Hematopoietic multipotent progenitor cell treated with erythropoietin and hydrocortisone succinate and interleukin-3 and kit ligand, for 6 days (in vitro differentiated cells): ENCODE data around the gene MED12L.

Experiments
- DNase-seq: peaks from one replicate; pipeline ENCODE4 v3.0.0-alpha.2; 2015

Gene MED12L

DNA sequence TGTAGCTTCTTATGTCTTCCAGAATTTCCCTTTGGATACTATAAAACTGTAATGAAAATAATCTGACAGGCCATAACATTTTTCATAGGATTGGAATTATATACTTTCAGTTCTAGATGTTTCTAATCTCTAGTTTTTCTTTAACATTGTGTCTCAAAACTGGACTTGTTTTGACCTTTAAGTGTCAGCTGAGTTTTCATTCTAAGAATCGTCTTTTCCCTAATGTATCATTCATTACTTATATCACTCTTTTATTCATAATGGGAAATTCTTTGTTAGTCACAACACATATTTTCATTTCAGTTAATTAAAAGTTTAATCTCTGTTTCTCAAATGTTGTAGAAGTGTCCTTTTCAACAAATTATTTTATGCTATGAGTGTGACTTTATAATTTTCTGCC, 105.6 kb downstream of the MED12L start:
- no peak for DNase-seq

DNA sequence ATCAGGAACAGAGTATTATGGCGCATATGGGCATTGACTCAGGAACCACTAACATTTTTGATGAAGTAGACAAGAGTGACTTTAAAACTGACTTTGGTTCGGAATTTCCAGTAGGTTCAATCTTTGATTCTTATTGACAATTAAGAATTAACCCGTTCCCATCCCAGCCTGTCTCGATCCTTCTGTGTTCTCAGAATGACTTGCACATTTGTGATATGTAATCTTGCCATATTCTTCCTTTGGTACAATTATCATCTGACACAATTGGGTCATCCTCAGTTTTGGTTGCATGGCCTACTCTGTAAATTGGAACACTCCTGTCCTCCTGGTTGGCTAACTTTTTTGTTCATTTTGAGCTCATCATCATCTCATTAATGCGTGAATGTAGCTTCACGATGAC, 107.1 kb downstream of the MED12L start:
- no peak for DNase-seq

DNA sequence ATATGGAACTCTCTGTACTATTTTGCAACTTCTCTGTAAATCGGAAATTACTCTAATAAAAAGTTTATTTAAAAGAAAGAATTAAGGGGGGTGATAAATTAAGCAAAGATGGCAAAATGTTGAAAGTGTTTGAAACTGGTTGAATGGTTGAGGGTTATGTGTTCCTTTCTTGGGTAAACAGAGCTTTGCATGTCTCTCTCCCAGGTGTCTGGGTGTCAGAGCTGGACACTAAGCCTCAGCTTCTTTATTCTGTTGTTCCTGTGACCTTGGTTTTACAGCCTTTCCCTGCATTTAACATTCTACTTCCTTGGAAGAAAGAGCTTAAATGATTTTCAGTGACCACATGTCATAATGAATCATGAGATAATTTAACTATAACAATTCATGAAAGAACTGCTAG, 110.4 kb downstream of the MED12L start:
- DNase-seq = no peak

DNA sequence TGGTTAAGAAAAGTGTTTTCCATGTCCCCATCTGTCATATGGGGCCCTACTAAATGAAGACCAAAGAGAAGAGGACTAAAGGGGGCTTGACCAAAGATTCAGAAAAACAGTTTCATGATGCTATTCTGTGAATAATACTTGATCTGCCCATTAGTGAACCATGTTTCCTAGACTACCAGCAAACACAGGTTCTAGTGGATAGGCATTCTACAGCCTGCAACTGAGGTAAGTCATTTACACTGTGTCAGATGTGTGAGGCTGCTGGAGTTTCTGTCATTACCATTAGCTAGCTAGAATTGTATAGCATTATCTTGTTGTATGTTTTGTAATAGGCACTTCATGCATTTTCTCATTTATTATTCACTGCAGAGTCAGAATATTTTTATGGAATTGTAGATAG, 111.0 kb downstream of the MED12L start:
- DNase-seq = no peak

DNA sequence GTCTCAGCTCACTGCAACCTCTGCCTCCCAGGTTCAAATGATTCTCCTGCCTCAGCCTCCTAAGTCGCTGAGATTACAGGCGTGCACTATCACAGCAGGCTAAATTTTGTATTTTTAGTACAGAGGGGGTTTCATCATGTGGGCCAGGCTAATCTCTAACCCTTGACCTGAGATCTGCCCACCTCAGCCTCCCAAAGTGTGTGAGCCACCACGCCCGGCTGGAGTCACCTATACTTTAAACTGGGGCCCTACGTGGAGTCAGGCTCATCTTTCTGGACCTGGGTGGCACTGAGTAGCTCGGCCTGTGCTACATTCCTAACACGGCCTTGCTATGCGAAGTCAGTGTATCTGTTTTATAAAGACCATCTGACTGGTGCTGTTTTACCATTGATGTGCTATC, 111.8 kb downstream of the MED12L start:
- DNase-seq = no peak

DNA sequence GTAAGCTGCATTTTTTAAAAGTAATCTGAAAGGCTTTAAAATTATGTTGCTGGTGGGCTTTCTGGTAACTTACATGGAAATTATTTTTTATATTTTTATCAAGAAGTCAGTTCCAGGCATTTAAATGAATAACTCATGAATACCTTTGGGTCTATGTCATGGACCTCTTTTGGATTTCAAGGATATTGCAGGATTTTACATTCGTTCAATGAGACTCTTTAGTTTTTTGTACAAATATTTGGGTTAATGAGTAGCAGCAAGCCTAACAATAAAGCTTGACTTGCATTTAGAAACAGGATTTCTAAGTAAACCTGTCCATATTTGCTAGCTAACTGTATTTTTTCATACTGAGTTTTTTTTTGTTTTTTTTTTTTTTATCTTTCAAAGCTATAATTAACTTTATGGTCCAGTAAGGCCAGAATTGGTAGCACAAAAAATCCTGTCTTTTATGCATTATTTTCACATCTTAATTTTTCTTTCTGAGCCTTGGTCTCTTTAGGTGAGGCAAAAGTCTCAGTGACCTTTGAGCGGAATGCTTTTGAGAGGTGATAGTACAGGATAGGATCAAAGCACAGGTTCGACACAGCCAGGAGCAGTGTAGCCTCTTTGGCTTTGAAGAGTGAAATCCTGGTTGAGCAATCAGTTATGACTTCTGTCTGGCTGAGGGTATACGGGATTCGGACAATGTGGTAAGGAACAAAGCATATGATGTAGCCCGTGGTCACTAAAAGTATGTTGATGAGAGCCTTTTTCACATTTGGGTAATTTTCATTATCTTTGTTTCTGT, 112.7 kb downstream of the MED12L start:
- DNase-seq = no peak

DNA sequence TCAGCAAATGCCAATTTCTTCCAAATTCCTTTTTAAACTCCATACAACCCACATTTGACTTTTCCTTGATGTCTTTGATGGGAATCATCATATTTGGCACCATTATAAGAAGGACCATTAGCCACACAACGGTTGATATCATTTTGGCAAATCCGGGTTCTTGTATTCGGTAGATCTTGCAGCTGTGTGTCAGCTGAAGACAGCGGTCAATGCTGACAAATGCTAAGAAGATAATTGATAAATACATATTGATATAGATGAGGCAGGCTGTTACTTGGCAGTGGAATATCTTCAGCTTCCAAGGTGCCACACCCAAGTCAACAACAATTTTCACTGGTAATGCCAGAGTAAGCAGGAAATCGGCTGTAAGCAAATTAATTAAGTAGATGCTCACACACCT, 113.4 kb downstream of the MED12L start:
- no peak for DNase-seq

DNA sequence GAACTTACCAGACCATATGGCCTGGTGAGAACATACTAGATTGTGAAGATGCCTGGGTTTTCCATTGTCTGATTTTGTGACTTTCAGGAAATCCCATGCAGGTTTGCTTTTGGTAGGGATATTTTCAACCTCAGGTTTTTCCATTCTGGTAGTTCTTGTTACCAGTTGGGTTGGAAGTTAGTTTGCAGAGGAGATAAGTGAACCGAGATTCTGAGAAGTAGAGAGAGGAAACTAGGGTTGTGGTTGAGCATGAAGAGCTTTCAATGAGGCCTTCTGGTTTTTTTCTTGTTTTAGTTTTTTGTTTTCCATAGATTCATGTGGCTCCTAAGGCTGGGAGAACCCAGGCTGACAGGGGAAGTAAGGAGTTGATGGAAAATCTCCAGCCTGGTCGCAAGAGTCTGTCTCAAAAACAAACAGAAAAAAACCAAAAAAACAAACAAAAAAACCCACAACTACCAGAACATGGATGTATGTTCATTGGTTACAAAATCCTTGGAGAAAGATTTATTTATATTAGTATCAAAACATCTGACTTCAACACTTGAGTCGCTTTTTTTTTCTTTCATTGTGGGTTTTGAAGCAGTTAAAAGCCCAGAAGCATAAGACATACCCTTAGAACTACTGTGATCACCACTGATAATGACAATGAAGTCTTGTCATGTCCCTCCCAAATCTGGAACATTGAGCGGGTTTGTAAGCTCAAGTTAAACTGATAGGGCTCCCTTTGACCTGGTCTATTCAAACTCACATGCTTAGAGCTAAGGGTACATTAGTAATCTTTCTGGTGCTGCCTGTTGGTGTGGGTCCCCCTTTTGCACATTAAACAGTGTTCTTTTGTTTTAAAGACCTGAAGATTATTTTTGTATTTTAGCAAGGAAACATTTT, 114.3 kb downstream of the MED12L start:
- peak; percentile 24 for DNase-seq

DNA sequence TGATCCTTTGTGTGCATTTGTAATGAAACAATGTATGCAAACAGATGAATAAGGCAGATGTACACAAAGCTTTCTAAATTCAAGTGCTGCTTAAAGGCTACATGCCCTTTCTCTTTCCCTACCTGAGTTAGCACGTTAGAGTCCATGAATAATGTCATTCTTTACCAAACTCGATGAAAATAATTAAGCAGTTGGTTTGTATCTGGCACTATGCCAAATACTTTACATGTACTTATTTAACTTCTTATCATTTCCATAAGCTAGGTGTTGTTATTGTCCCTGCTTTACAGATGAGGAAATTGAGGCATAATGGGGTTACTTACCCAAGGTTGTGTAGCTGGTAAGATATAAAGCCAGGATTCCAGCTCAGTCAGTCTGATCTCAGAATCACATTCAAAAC, 115.1 kb downstream of the MED12L start:
- DNase-seq = no peak

DNA sequence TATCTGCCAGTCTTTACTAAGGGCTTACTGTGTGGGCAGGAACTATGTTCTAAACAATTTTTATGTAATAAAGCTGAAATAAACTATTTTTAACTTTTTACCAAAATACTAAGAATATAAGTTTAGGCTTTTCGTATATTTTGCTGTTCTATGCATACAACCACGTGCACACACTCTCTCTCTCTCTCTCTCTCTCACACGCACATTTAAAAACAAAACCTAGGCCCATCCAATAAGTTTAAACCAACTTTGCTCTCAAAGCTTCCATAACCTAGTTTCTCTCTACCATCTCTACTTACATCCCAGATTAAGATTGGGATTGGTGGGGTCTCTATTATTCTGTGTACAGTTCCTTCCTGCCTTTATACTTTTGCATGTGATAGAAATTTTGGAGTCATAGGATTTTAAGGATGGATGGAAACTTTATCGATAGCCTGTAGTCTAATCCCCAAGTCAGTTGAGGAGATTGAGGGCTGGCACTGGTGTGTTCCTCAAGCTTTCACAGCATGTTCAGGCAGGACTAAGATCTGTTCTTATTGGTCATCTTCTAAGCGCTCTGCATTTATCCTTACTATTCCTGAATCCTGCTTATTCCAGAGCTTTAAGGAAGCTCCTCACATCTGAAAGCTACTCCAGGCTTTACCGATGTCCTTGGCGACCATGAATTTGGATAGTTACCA, 115.7 kb downstream of the MED12L start:
- DNase-seq = no peak

DNA sequence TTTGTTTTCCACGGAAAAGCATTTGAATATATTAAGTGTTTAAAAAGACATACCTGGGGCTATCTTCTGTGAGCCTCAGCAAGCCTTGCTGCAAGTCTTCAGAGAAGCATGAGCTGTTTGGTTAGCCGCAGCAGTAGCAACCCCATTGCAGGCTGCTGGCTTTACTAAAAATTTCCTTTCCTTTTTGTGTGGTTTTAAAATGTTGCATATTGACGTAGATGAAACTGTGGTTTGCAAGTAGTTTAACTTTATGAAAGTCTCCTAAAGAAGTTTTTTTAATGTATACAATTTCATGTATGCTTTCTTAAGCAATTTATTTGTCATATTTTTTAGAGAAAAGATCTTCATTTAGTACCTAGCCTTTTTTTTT, 117.6 kb downstream of the MED12L start, which contains the start of gene GPR171:
GPR171 (minus strand) TSS at position 166 of the 370 bp plus-strand sequence. CDS start 3,830 bp downstream, outside the sequence.
- no peak for DNase-seq

DNA sequence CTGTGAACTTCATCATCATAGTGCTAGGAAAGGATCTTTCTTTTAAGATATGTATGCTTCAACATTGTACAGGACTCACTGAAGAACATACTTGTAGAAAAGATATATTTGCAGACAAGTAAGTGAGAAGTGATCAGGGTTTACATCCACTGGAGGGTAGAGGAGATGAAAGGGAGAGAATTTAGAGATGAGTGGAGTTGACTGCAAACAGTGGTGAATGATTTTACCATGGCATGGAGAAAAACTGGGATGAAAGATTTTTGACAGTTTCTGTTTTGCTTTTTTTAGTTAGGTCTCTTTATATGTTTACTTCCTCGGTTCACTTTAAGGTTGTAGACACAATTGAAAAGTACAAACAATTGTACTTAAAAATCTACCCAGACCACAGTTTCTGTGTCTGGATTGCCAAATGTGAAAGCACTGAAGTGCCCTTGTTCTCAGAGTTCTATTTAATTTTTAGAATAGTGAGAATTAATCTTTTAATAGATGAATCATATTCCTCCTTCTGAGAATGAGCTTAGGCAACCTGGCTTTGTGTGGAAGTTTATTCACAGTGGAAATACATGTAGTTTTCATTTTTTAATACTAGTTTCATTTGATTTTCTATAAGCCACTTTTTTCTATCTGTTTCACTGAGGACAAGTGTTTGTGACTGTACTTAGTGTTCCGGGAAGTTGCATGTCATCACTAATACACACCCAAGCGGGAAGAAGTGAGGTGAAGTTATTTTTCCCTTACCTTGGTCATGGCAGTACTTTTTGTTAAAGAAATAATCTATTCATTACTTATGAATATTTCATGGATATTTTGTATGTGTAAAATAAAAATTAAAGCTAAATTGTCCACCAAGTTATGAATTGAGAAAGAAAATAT, 119.3 kb downstream of the MED12L start:
- DNase-seq = no peak

DNA sequence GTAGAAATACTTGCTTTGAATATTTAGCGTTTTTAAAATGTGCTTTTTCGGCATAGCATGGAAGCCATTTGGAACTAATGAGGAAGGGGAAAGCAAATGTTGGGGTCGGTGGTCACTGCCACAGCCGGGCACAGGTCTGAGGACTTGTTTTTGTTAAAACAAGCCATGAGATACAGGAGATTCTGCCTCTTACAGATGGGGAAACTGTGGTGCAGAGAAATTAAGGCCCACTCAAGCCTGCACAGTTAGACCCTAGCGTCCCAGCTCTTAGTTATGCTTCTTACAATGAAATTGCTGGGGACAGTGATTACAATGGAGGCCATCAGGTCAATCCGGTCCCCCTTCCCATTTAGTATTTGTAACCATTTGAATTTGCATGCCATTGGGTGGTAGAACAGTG, 120.0 kb downstream of the MED12L start:
- no peak for DNase-seq

DNA sequence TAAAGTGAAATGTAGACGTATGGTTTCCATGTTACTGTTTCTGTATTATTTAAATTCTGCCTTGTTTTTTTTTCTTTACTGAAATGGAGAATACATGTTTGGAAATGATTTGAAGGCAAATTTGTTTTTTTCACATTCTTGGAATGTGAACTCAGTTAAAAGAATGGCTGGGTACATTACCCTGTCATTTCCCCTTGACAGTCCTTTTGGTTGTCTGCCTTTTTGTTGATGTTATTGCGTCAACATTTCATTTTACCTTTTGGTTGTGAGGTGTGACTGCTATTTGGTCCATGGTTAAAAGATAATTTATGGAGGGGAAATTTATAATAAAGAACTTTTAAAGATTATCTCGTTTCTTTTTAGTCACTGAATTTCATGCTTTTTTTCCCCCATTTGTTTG, 120.7 kb downstream of the MED12L start:
- no peak for DNase-seq

DNA sequence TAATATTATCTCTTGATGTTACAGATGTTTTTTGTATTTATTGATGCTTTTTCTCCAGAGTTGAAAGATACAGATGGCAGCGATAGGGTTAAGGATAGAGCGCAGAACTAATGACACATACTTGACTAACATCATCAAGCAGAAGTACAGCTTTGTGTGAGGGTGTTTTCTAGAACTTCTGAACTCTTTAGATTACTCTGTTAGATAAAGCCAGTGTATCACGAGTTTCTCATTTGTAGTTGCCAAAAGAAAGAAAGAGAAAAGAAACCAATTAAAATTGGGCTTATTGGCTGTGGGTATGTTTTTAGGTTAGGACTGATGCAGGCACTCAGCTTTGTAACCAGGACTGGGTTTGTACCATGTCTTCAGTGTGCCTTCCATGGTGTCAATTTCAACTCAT, 124.2 kb downstream of the MED12L start:
- DNase-seq = peak; percentile 13

DNA sequence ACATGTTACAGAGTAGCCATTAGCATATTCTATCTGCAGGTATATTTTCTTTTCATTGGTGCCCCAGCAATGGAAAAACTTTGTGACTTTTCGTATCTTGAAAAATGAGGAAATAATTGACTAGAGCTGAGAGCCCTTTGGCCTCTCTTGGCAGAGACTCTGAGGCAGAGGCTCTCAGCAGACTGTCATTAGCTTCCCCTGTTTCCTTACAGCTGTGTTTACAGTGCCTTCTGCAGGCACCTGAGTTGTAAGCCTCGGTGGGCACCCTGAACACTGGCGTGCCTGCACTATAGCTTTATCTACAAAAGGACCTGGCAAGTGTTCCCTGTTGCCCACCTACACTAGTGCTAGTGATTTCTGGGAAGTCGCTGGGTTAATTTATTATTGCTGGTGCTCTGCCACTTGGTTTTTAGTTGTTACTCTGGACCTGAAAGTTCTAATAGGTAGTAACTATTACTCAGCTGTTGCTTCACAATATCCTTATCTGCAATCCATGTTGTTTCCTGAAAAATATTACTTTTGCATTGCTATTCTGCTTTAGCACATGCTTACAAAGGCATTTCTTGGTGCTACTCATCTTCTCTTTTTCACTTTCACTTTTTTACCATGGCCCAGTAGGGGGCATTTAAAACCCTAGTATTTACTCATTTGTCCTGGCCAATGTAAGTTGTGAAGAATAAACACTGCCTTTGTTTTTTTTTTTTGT, 125.4 kb downstream of the MED12L start:
- peak; percentile 49 for DNase-seq

DNA sequence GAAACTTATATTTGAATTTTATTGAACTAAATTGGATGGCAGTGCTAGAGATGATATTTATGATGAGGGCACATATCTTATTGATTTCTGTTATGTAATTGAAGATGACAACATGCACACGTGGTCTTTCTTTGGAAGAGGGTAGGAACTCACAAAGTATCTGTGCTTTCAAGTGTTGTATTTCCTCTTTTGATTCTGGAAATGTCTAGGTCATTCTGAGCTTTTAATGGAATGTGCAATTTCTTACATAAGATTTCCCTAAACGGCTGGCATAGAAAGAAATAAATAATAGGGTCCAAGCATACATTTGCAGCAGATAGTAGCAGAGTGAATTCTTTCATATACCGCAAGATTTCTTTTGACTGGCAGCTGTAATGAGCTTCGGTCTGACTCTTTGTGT, 127.7 kb downstream of the MED12L start:
- no peak for DNase-seq

DNA sequence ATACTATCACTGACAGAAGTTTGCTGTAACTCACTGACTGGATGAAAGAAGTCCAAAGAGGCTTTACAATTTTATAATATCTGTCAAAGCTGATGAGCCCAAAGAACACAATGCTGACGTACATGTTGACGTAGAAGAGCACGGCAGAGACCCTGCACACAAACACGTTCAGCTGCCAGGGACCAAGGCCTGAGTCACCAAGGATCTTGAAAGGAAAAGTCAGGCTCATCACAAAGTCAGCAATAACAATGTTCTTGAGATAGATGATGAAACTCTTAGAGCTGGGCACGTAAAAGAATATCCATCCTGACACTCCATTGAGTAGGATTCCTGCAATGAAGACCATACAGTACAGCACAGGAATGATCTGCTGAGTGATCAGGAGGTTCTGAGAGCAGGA, 128.4 kb downstream of the MED12L start:
- DNase-seq = no peak

DNA sequence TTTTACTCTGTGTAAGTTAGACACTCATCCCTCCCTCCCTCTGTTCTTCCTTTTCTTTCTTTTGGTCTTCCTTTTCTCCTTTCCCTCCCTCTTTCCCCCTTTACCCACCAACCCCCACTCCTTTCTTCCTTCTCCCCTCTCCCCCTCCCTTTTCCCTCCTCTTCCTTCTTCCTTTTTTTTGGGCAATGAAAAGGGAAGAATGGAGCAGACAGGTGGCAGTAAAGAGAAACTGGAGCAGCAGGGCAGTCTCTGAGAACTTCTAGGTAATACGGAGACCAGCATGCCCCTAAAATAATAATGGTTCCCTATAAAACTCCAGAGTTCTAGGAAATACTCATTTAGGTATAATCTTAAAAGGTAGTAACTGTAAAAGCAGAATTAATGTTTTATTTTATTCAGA, 129.0 kb downstream of the MED12L start:
- DNase-seq = no peak

DNA sequence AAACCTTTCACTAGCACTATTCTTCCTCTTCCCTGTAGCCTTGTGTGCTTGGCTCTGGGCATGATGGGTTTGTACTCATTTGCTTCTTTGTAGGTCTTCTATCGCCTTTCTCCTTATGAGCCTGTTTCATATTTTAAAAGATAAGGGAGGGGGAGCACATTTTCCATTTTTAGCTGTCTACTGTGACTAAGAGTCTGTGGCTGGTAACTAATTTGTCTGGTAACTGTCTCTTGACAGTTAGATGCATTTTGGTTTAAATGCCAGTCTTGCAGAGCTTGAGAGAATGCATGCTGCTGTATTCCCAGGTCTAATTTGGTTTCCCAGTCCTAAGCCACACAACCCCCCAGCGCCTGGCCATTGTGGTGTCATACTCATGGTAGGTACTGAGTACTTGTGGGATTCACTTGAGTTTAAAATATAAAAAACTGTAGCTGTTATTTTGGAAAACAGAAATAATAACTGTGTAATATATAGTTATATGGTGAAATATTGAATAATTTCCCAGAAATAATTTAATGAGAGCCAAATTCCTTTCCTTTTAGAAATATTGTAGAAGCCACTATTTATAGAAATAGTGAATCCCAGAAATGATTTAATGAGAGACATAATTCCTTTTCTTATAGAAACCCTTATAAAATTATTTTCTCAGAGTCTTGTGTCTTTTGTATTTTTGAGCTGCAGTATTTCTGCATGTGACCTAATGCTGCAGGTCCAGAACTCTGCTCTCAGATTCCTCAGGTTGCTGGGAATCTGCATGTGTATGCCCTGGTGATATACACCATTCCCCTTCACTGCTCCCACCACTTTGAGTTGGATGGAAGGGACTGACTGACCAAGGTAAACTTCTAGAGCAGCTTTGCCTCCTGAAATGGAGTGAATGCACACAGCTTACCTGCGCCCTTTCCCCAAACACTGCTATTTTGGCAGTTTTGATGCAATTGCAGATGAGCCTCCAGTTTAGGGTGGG, 131.5 kb downstream of the MED12L start:
- peak; percentile 76 for DNase-seq

DNA sequence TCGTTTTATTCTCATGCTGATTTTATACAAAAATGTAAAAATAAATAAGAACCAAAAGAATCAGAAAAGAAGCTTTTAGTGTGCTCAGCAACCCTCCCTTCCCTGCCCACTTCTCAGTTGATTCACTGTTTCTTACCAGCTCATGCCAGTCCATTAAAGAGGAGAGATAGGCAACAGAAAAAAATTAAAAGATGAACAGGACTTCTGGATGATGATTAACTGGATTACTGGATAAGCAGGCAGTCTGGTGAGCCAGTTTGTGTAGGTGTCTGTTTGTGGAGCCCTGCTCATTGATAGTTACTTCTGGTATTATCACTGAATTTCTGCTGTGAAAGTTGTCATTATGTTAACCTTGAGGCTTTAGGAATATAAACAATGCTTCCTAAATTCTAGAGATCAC, 132.7 kb downstream of the MED12L start:
- DNase-seq = no peak
